GM19043 (cell line): ENCODE measurements around the gene HAVCR1.
"Not testable (repeated sequence)": the region's sequence is repeated elsewhere in the genome, so short reads cannot be mapped to it uniquely, and the experiment has no call there.

Experiments used
- ATAC-seq: cut with Tn5 transposase; IDR thresholded peaks from one replicate; pipeline ENCODE4 v1.9.1; 2021; ENCODE audit warnings: low read depth; ENCODE audit not compliant: unreplicated experiment

The HAVCR1 gene

GRCh38 chr5:157014143-157014542 lies 44.8 kb downstream of the HAVCR1 start:
- not testable (repeated sequence) for ATAC-seq

GRCh38 chr5:157006262-157006661 lies 52.7 kb downstream of the HAVCR1 start:
- no peak for ATAC-seq

GRCh38 chr5:157004893-157005551 lies 53.9 kb downstream of the HAVCR1 start:
- no peak for ATAC-seq

- no peak for ATAC-seq
These were observed 67.2 kb downstream of the HAVCR1 start for GRCh38 chr5:156991714-156992113.

- ATAC-seq, result no peak
These were observed 74.9 kb downstream of the HAVCR1 start for GRCh38 chr5:156984064-156984463.

GRCh38 chr5:156981481-156981880 lies 77.4 kb downstream of the HAVCR1 start:
- ATAC-seq, result no peak
